Psoas muscle (tissue), 8 donors: ENCODE data around the gene CDCA5. TPM values are rescaled to one million over a fixed set of nuclear protein-coding genes. Genes with fewer than 3 reads are reported as not detected.

Experiments
- ATAC-seq, 4 donors: fragments of 200-7000 bp; cut with Tn5 transposase; one replicate each; pipeline ENCODE4 v1.9.1; 2020; ENCODE audit warnings: moderate library complexity in 3 of 4, mild to moderate bottlenecking in 2 of 4
- DNase-seq, 2 donors: peaks; one replicate each; pipeline ENCODE4 v3.0.0-alpha.2; 2020
- H3K27ac ChIP-seq: fragments of 200-600 bp; one replicate; pipeline ENCODE4 v1.8.0; 2022
- H3K27me3 ChIP-seq, 3 donors: fragments of 200-600 bp in 1 of 3; one replicate each; pipeline versions ENCODE4 v1.6.1 to v1.8.0; 2013 to 2022; ENCODE audit warnings: low read length in 2 of 3, mild to moderate bottlenecking in 2 of 3, moderate library complexity in 1 of 3; ENCODE audit not compliant: insufficient read depth in 3 of 3
- H3K36me3 ChIP-seq, 2 donors: fragments of 200-600 bp in 1 of 2; one replicate each; pipeline versions ENCODE4 v1.6.1 to v1.8.0; 2013 to 2022; ENCODE audit warnings: low read depth in 1 of 2, mild to moderate bottlenecking in 1 of 2, moderate library complexity in 1 of 2; ENCODE audit not compliant: insufficient read depth in 1 of 2
- H3K4me1 ChIP-seq: fragments of 200-600 bp; one replicate; pipeline ENCODE4 v1.8.0; 2022
- H3K4me3 ChIP-seq: fragments of 200-600 bp; one replicate; pipeline ENCODE4 v1.8.0; 2022; ENCODE audit warnings: mild to moderate bottlenecking
- H3K9me3 ChIP-seq: fragments of 200-600 bp; one replicate; pipeline ENCODE4 v1.8.0; 2022
- CTCF ChIP-seq: fragments of 200-600 bp; IDR thresholded peaks from one replicate; pipeline ENCODE4 v1.8.0; 2022; ENCODE audit warnings: antibody characterized with exemption
- WGBS, 3 donors: extraction: QIAGEN DNeasy Blood & Tissue Kit; methylation state at CpG; one replicate each; pipeline versions ENCODE4 v1.1.6 to v1.1.7; 2013; 5-methylcytosine and 5-hydroxymethylcytosine counted together
- intact Hi-C, 2 donors: fragments of 100-400 bp; cut with DNase I; formaldehyde crosslinking; loops; one replicate each; pipeline versions ENCODE4 v1.11.0 to v1.14.2; 2022
- polyA plus RNA-seq, 3 donors: library from polyadenylated mRNA; stranded (reverse); fragments of 200-250 nt; gene quantifications; one replicate each; pipeline ENCODE4 v1.2.3, GENCODE V29; 2013
- total RNA-seq, 4 donors: library from RNA; stranded (reverse); fragmentation: NEBNext Ultra II Directional in 2 of 4; extraction: Animal tissue kit (Norgen Biotek cat#: 25700) in 2 of 4; gene quantifications; one replicate each; pipeline versions ENCODE4 v1.2.1 to v1.2.4, GENCODE V29; 2021 to 2023
- donor health status: healthy with polysubstance abuse.
- donor health status: DM: no; HTN: no; CAD: no; lungs with moderate emphysema.
- donor health status: Bipolar disorder and iron deficiency.
- donor health status: healthy.
- donor health status: DM: yes; HTN: yes; CAD: no.
- donor health status: DM: no; HTN: no; CAD: no.
- donor health status: DM: no; HTN: no; CAD: no.
- donor health status: DM: yes; HTN: yes; CAD: no.

CDCA5 gene
- total and polyA plus RNA-seq, 7 donors = 0.28 to 1.6 (median 0.92) TPM

DNA sequence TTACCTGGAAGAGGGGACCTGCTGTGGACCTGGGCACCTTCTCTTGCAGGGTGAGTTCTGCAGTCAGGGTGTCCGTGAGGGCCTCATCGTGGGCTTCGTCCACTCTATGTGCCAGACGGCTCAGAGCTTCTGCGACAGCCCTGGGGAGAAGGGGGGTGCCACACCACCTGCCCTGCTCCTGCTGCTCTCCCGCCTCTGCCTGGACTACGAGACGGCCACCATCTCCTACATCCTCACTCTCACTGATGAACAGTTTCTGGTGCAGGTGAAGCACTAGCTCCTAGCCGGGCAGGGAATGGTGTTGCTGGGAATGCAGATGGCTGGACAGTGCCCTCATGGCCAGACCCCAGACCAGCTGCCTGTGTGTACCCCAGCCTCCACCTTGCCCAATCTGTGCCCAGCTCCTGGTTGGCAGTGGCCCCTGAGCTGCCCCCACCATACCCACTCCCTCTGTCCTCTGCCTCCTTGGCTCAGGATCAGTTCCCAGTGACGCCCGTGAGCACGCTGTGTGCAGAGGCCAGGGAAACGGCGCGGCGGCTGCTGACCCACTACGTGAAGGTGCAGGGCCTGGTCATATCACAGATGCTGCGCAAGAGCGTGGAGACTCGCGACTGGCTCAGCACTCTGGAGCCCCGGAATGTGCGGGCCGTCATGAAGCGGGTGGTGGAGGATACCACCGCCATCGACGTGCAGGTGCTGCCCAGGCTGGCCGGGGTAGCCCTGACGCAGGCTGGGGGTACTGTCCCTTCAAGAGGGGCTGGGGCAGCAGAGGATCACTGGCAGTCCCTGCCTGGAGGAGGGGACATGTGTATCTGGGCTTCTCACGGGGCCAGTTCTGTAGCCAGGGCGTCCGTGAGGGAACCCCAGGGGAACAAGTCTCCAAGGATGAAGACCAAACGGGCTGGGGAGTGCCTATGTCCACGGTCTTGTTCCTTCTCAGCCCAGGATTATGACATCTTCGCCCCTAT is 25.7 kb upstream of the CDCA5 start:
- no peak for TF ChIP-seq CTCF
- ATAC-seq (no peak), DNase-seq (no peak)
- 86 to 87% (median 86%) methylated on average over 36 of the region's 36 CpGs for WGBS, 3 donors
- H3K4me1 ChIP-seq = peaks cover 18% of the 10 kb centered on the region
- H3K4me3 ChIP-seq = no peak overlapping the region
- no peaks in the 10 kb centered on the region for H3K9me3 ChIP-seq
- peaks cover 0 to 41% of the 10 kb centered on the region in 2 donors for H3K36me3 ChIP-seq
- no peaks in the 10 kb centered on the region for H3K27me3 ChIP-seq
- H3K27ac ChIP-seq = no peak overlapping the region
- intact Hi-C loops = loop anchor here (2.0 to 10.0 kb wide), 3 partner anchors 71 to 265 kb away; partner anchors contain the start of genes ARL2 (in 1 of the 2), CAPN1 (in 1 of the 2) and CDC42BPG (in 1 of the 2)

- no peak for TF ChIP-seq CTCF
- WGBS, 3 donors = 87 to 94% (median 87%) methylated on average over 38 of the region's 38 CpGs
- Histone ChIP-seq H3K4me1 (peaks cover 20% of the 10 kb centered on the region), H3K9me3 (no peaks in the 10 kb centered on the region), H3K27ac (no peak overlapping the region), H3K27me3 (no peaks in the 10 kb centered on the region), H3K4me3 (no peak overlapping the region), H3K36me3 (peaks cover 0 to 41% of the 10 kb centered on the region in 2 donors)
- intact Hi-C loops = no loop called here
- no peak for ATAC-seq
- no peak for DNase-seq
Measured at GRCh38 chr11:65108469-65109123, 24.8 kb upstream of the CDCA5 start.

GRCh38 chr11:65107751-65108468 is 24.1 kb upstream of the CDCA5 start:
- TF ChIP-seq CTCF = no peak
- Histone ChIP-seq H3K4me1 (peaks cover 18% of the 10 kb centered on the region), H3K27me3 (no peaks in the 10 kb centered on the region), H3K36me3 (peaks cover 0 to 41% of the 10 kb centered on the region in 2 donors), H3K9me3 (no peaks in the 10 kb centered on the region), H3K27ac (no peak overlapping the region), H3K4me3 (no peak overlapping the region)
- DNase-seq = no peak
- intact Hi-C loops = no loop called here
- 93 to 95% (median 93%) methylated on average over 48 to 52 of the region's 52 CpGs for WGBS, 3 donors
- ATAC-seq = no peak

DNA sequence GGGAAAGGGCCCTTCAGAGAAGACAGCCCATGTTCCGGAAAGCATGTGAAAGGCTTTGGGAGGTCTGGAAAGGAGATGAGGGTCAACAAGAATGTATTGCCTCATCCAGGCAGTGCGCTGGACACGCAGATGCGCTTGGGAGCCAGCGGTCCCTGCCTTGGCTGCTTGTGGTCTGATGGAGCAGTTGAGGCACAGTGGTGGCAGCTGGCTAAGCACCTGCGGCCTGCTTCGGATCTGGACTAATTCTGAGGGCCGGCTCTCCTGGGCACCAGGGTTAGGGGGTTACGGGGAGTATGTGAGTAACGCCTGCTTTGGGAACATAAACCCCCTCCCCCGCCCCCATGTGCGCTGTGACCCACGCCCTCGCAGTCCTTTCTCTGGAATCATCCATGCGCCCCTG is 23.2 kb upstream of the CDCA5 start:
- Histone ChIP-seq H3K4me3 (no peak overlapping the region), H3K4me1 (peaks cover 24% of the 10 kb centered on the region), H3K36me3 (peaks cover 0 to 41% of the 10 kb centered on the region in 2 donors), H3K27me3 (no peaks in the 10 kb centered on the region), H3K9me3 (no peaks in the 10 kb centered on the region), H3K27ac (no peak overlapping the region)
- intact Hi-C loops = no loop called here
- no peak for TF ChIP-seq CTCF
- ATAC-seq (no peak), DNase-seq (no peak)
- WGBS, 3 donors = 92 to 94% (median 92%) methylated on average over 15 of the region's 15 CpGs
